ENCODE data around the gene ZMIZ1.
"Not testable (repeated sequence)": the region's sequence is repeated elsewhere in the genome, so short reads cannot be mapped to it uniquely, and the experiment has no call there.

ZMIZ1 gene

GRCh38 chr10:79266543-79267312 lies 198.0 kb downstream of the ZMIZ1 start:
- DNase-seq (ENCODE audit: low spot score) = no peak

GRCh38 chr10:79267499-79267898 lies 198.7 kb downstream of the ZMIZ1 start:
- DNase-seq (ENCODE audit: low spot score) = no peak

- no peak for DNase-seq (ENCODE audit: low spot score)
Observed at GRCh38 chr10:79268161-79268601, 199.4 kb downstream of the ZMIZ1 start.

GRCh38 chr10:79268742-79269141 lies 200.0 kb downstream of the ZMIZ1 start:
- DNase-seq (ENCODE audit: low spot score) = no peak

DNA sequence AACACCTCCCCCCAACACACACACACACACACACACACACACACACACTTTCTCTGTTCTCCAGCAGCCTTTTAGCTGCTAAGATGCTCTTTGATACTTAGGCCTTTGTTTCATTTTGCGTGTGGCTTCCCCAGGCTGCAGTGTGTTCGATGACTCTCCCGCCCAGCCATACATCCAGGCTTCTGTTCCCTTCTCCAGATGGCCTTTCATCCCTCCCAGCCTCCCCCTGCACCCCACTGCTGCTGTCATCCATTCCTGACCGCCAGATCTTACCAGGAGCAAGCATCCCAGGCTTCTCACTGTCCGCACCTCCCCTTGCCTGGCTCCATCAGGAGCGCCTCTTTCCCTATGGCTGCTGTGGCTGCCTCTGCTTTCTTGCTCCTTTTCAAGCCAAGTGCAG lies 200.7 kb downstream of the ZMIZ1 start:
- DNase-seq (ENCODE audit: low spot score) = no peak

DNA sequence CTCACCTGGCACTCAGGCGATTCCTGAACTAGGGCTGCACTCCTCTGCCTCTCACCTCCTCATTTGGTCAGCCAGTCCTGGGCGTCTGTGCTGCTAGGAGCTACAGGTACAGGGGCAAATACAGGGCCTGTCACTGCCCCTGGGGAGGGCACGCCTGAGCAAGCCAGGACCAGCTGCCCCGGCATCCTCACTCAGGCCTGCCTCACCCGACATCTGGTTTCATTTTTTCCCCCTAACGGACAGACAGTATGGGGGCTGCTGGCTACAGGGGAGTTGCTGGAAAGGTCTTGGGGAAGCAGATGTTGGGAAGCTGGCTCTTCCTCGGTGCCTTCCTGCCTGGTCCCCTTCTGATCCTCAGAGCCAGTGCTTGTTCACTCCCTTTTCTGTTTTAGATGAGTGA lies 201.2 kb downstream of the ZMIZ1 start:
- DNase-seq (ENCODE audit: low spot score) = no peak

GRCh38 chr10:79270466-79271246 lies 201.9 kb downstream of the ZMIZ1 start:
- DNase-seq (ENCODE audit: low spot score) = no peak

GRCh38 chr10:79272353-79272752 lies 203.6 kb downstream of the ZMIZ1 start:
- DNase-seq (ENCODE audit: low spot score) = no peak

GRCh38 chr10:79273604-79274003 lies 204.8 kb downstream of the ZMIZ1 start:
- DNase-seq (ENCODE audit: low spot score) = no peak

DNA sequence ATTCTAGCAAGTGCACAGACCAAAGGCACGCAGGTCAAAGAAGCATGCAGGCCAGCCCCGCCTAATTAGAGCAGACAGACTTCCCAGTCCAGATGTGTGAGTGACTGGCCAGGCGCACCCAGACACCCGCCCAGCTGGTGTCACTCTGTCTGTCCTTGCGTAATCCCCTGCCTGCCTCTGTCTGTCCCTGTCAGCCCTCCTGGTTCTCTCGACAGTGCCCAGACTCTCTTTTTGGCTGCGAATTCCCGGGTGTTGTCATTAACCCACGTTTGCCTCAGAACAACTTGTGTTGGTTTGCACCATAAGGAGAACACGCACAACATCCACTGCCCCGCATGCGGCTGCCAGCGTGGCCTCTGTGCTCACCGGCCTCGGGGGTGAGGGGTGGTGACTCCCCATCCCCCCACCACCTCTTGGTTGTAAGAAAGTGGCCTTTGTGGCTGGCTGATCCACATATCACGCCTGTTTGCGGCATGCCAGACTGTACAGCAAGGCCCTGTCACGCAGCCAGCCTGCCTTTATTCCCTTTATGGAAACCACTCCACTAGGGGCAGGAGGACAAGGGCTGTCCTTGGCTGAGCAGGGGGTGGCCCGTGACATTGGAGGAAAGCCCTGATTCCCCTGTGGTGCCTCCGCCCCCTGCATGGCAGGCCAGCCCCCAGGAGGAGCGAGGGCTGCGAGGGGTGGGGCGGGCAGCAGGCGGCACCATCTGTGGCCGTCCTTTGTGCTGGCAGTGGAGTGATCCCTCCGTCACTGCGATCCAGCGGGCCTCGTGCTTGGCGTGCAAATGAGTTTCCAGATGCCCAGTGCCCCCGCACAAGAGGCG lies 205.7 kb downstream of the ZMIZ1 start:
- no peak for DNase-seq (ENCODE audit: low spot score)

DNA sequence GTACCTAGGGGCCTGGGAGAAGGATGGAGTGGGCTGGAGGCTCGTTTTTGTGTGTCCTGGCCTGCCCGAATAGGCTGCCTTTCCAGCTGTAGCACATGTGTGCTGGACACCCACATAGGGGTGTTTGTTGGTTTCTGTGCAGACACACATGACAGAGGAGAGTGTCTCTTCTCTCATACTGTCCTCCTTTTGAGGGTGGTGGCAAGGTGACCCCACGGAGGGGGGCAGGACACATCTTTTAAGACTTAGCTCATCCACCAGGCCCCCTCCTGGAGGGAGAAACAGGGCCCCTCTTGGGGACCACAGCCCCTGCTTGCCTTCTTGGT lies 206.3 kb downstream of the ZMIZ1 start:
- DNase-seq (ENCODE audit: low spot score) = no peak

GRCh38 chr10:79275431-79275851 lies 206.7 kb downstream of the ZMIZ1 start:
- DNase-seq (ENCODE audit: low spot score) = no peak

- no peak for DNase-seq (ENCODE audit: low spot score)
Observed at GRCh38 chr10:79277579-79278269, 209.0 kb downstream of the ZMIZ1 start.

GRCh38 chr10:79279047-79279446 lies 210.3 kb downstream of the ZMIZ1 start:
- DNase-seq (ENCODE audit: low spot score) = not testable (repeated sequence)

GRCh38 chr10:79280956-79281355 lies 212.2 kb downstream of the ZMIZ1 start:
- DNase-seq (ENCODE audit: low spot score) = no peak

DNA sequence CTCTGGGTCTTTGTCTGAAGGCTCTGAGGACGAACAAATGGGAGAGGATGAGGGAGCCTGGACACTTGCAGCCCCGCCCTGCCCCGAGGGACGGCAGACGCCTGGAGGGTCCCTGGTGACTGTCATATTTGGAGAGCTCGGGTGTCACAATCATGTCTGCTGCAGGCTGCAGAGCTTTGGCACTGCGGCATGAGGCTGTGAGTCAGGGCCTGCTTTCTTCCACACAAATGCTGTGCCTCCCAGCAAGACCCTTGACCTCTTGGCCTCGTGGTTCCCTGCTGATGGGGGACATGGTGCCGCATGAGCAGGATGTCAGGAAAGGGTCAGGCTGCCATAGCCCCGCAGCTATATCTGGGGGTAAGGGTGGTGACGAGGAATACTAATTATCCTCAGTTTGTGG lies 213.6 kb downstream of the ZMIZ1 start:
- DNase-seq (ENCODE audit: low spot score) = no peak

DNA sequence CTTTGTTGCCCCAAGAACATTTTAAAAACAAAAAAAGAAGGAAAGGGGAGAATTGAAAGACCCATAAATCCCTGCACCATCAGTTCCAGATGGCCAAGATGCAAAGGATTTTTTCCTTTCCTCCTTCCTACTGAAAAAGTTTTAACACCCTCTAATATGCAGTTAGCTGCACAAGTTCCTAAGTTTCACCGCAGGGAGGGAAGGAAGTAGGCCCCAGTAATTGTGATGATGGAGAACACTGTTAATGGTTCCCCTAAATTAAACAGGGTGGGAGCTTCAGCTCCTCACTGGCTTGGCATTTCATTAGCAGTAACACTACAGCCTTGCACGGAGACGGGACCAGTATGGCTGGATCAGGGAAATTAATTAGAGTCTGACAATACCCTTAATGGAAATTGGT lies 214.8 kb downstream of the ZMIZ1 start:
- DNase-seq (ENCODE audit: low spot score) = no peak

- DNase-seq (ENCODE audit: low spot score) = no peak
Observed at GRCh38 chr10:79284158-79284871, 215.5 kb downstream of the ZMIZ1 start.

GRCh38 chr10:79285315-79286197 lies 216.8 kb downstream of the ZMIZ1 start:
- DNase-seq (ENCODE audit: low spot score) = no peak

DNA sequence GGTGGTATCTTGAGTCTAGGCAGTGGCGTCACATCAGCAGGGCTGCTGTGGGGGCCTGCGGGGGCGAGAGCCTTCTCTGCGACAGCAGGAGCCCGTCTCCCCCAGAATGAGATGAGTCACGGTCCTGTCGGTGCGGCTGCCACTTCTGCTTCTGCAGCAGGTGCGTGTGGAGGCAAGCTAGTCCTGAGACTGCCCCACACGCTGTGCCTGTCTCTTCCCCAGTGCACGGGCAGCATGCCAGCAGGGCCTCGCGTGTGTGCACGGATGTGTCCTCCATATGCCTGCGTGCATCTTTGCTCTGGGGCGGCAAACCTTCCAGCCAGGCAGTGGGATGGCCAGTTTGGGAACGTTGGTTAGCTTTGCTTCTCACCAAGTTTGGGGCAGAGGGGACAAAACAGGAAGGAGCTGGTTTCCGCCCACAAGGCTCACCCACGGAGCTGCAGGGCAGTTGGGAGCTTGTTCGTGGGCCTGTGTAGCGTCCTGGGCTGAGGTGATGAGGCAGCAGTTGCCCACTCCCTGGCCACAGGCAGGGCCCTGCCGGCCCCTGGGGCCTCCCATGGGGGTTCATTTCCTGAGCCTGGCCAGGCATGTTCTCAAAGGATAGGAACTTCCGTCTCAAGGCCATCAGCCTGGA lies 217.7 kb downstream of the ZMIZ1 start:
- DNase-seq (ENCODE audit: low spot score) = peak; percentile 85
